GM19351 (cell line): ENCODE results near the gene C2CD3.
"Not testable (repeated sequence)": the region's sequence is repeated elsewhere in the genome, so short reads cannot be mapped to it uniquely, and the experiment has no call there.

Experiments used
- ATAC-seq: cut with Tn5 transposase; IDR thresholded peaks from one replicate; pipeline ENCODE4 v1.9.1; 2021; ENCODE audit warnings: mild to moderate bottlenecking, moderate library complexity; ENCODE audit not compliant: unreplicated experiment

Gene C2CD3

DNA sequence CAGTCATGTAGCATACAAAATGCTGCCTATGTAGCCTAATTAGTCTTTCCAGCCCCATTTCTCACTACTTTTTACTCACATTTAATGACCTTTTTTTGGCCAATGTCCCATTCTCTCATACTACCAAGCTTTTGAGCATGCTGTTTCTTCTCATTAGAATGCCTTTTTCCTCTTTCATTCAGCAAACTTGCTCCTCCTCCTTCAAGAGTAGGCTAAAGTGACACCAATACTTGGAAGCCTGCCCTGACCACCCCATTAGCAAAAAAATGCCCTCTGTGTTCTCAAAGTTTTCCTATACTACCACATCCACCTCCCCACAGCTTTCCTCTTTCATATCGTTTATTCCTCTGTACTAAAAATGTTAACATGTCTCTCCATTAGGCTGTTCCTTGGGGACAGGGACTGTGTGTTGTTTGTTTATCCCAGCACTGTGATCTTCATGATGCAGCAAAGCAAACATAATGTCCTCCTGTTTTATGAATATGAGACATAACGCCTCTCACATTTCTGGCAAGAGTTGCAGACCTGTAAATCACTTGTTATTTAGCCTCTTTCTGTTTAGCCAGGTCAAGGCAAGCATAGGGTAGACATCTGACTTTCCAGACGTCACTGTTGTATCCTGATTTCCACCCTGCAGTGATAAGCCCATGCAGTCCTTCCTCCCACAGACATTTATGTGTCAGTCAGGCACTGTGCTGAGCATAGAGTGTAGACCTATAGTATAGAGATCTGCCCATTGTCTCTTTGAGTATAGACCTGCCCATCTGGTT lies 99.9 kb downstream of the C2CD3 start:
- no peak for ATAC-seq

DNA sequence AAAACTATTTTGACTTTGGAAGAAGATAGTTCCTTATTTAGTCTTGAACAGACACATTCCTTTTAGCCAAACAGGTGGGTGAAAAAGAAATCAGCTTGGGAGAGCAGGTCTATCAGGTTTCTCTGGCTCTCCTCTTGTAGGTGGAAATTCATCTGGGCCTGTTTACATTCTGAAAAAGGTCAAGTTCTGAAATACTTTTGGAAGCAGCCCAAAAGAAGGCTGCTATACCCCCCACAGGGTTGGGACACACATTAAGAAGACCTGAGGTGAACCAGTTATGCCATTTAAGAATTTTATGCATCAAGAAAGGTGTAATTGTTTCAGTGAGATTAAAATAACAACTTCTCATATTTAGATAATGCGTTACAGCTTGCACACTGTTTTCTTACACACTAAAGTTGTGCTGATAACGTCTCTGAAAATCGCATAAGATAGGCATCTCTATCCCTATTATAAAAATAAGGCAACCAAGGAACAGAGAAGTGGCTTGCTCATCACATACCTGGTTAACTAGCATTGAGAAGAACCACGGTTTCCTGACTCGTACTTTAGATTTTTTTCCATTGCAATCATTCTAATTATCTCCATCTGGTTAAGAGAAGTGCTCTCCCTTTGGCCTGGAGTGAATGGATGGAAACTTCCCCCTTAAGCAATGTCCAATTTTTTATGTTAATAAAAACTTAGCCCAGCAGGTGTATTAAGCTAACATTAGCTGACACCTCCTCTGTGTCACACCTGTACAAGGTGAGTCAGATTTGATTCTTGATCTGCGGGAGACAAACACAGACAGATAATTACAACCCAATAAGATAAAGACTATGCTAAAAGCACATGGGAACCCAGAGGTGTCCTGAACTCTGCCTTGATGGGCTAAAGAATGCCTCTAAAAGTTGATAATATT lies 101.4 kb downstream of the C2CD3 start:
- ATAC-seq: no peak

GRCh38 chr11:74066663-74067062 lies 104.1 kb downstream of the C2CD3 start:
- ATAC-seq: not testable (repeated sequence)

DNA sequence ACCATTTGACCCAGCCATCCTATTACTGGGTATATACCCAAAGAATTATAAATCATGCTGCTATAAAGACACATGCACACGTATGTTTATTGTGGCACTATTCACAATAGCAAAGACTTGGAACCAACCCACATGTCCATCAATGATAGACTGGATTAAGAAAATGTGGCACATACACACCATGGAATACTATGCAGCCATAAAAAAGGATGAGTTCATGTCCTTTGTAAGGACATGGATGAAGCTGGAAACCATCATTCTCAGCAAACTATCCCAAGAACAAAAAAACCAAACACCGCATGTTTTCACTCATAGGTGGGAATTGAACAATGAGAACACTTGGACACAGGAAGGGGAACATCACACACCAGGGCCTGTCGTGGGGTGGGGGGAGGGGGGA lies 105.3 kb downstream of the C2CD3 start:
- ATAC-seq: not testable (repeated sequence)

GRCh38 chr11:74063628-74064027 lies 107.2 kb downstream of the C2CD3 start:
- not testable (repeated sequence) for ATAC-seq

DNA sequence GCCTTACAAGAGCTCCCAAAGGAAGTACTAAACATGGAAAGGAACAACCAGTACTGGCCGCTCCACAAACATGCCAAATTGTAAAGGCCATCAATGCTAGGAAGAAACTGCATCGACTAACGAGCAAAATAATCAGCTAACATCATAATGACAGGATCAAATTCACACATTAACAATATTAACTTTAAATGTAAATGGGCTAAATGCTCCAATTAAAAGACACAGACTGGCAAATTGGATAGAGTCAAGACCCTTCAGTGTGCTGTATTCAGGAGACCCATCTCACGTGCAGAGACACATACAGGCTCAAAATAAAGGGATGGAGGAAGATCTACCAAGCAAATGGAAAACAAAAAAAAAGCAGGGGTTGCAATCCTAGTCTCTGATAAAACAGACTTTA lies 109.2 kb downstream of the C2CD3 start:
- ATAC-seq: not testable (repeated sequence)

DNA sequence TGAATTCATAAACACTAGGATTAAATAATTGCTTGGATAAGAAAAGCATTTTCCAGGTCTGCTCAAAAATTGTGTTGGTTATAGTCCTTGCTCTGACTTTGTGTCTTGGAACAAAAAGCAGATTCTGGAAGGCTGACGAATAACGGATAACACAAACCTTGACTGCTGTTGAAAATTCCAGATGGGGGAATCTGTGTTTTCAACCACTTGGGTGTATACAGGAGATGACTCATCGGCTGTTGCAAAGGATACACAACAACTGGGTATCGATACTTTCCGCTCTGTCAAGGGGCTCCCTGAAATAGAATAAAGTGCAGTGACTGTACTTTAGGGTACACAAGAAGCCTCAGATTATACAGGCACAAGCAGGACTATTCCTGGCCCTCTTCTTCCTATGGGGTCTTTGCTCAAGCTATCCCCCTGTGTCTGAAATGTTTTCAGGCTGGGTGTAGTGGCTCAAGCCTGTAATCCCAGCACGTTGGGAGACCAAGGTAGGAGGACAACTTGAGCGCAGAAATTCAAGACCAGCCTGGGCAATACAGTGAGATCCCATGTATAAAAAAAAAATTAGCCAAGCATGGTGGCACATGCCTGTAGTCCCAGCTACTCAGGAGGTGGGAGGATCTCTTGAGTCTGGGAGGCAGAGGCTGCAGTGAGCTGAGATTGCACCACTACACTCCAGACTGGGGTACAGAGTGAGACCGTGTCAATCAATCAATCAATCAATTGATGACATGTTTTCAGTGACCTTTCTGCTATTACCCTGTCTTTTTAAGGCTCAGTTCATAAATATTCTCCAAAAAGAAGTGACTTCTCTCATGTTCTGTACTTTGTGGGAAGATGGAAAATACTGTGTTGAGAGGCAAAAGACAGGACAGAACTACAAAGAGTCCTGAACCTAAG lies 113.3 kb downstream of the C2CD3 start:
- no peak for ATAC-seq

DNA sequence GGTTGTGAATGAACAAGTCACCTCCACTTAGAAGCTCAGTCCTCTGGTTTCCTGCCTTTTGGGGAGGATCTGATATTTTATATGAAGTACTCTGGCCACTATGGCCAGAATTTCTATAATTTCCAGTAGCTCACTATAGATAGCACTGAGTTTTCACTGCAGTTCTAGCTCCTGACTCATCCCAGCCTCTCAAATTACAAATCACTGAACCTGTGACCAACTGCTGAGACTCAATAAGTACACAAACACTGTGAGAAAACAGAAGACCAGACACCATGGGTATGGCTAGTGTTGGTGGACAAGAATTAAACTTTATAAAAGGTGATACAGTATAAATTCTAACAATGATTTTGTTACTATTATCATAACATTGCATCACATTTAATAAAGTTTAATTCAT lies 114.9 kb downstream of the C2CD3 start:
- ATAC-seq: no peak

- ATAC-seq: no peak
Observed at GRCh38 chr11:74050465-74050864, 120.3 kb downstream of the C2CD3 start.

DNA sequence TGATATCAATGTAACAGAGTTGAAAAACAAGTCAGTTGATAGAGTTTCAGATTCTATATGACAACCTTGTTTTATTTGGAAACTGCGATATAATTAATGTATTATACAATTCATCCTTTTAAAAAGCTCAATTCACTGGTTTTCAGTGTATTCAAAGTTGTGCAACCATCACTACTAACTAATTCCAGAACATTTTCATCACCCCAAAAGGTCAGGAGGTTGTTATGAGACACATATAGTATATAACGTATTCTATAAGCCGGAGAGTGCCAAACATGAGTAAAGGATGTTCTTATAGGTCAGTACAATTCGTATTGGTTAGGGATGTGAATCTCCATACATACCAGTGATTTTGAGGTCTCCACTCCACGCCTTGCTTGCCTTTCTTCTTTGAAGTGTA lies 121.8 kb downstream of the C2CD3 start:
- ATAC-seq: no peak

DNA sequence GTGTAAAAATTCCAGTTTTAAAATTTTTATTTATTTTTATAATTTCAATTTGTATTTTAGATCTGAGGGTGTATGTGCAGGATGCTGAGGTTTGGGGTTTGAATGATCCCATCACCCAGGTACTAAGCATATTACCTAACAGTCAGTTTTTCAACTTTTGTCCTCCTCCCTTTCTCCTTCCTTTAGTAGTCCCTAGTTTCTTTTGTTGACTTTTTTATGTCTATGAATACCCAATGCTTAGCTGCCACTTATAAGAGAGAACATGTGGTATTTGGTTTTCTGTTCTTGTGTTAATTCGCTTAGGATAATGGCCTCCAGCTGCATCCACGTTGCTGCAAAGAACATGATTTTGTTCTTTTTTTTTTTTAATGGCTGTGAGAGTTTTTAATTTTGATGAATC lies 126.3 kb downstream of the C2CD3 start:
- no peak for ATAC-seq

DNA sequence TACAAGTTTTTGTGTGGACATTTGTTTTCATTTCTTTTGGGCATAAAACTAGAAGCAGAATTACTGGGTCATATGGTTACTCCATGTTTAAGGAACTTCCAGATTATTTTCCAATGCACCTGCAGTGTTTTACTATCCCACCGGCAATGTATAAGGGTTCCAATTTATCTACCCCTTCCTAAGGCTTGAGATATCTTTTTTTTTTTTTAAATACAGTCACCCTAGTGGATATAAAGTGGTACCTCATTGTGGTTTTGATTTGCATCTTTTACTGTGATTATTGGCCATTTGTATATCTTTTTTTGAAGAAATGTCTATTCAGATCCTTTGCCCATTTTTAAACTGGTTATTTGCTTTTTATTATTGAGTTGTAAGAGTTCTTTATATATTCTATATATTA lies 127.4 kb downstream of the C2CD3 start:
- no peak for ATAC-seq

GRCh38 chr11:74037309-74037708 lies 133.5 kb downstream of the C2CD3 start:
- no peak for ATAC-seq

GRCh38 chr11:74035264-74035663 lies 135.5 kb downstream of the C2CD3 start:
- ATAC-seq: no peak

GRCh38 chr11:74033046-74033445 lies 137.8 kb downstream of the C2CD3 start:
- ATAC-seq: no peak

GRCh38 chr11:74030723-74031676 lies 139.8 kb downstream of the C2CD3 start:
- ATAC-seq: no peak

- ATAC-seq: no peak
Observed at GRCh38 chr11:74025467-74026166, 145.2 kb downstream of the C2CD3 start.

DNA sequence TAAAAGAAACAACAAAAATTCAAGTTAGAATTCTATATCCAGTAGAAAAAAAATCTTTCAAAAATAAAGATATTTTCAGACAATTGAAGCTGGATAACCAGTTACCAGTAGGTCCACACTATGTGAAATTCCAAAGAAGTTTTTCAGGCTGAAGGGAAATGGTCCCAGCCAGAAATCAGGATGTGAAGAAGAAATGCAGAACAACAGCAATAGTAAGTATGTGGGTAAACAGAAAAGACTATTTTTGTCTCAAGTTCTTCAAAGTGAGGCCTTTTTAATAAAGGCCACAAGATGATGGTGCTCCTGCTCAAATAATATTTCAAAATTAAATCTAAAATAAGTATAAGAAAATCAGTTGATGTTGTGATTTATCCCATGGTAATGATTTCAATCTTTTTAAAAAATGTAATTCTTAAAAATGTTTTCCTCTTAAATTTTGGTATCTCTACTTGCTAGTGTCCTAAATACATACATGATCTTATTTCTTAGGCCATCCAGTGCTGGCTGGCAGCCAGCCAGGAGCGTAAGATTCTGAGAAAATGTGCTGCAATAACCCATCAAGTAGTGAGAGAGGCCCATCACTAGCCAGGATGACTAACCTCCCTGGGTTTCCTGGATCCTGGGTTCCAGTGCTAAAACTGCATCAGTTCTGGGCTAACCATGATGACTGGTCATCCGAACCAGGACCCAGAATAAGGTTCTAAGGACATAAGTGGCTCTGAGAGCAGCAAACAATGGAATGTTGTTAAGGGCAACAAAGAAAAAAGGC lies 146.4 kb downstream of the C2CD3 start:
- no peak for ATAC-seq

DNA sequence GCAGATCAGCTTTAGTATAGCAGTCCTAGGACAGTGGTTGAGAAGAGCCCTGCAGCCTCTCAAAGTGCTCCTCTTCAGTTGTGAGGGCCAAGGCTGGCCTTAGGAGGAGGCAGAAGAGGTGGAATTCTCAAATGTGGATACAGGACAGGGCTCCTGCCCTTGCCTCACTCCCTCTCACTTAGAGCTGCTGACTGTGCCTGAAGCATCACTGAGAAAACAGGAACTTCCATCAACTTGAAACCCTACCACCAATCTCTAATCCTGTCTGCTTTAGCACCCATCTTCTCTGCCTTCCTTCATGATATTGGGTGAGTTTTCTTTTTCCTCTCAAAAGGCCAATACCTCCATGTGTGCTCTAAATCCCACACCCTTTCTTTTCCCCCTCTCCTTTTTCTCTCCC lies 147.5 kb downstream of the C2CD3 start:
- ATAC-seq: no peak
